ENCODE measurements around the gene PHF2. TPM values are rescaled to one million over a fixed set of nuclear protein-coding genes. Genes with fewer than 3 reads are reported as not detected.

Gene PHF2
- total RNA-seq, 1 experiment from 2014 or later: 7.2 TPM

Other genes starting within 250 kb of the PHF2 start
- gene FAM120A, start 124.9 kb upstream of the PHF2 start, total RNA-seq (2014; rRNA removed; shearing (Covaris generic); ENCODE audit: low replicate concordance): 31.5 and 37.2 TPM in 2 replicates
- 63.1 and 74.6 TPM in 2 replicates for gene FAM120AOS, start 123.0 kb upstream of the PHF2 start, total RNA-seq (2014; rRNA removed; shearing (Covaris generic); ENCODE audit: low replicate concordance)

Data from Caki2 (cell line).